Ovary (tissue), 3 donors: ENCODE measurements around the gene YAE1.

Source experiments
- EP300 ChIP-seq: sonication (generic); formaldehyde crosslinking; IDR thresholded peaks from one replicate; pipeline ENCODE4 v1.6.1; 2017; ENCODE audit warnings: antibody characterized with exemption
- POLR2A ChIP-seq: fragments of 450-650 bp; IDR thresholded peaks from one replicate; pipeline ENCODE4 v1.6.1; 2017; ENCODE audit warnings: antibody characterized with exemption, mild to moderate bottlenecking, moderate library complexity
- TF ChIP-seq, protein P1 (sequence below), 3 donors: fragments of 450-650 bp in 2 of 3; fragments of 200-600 bp in 1 of 3; IDR thresholded peaks; one replicate each; pipeline versions ENCODE4 v1.5.1 to v1.8.0; 2016 to 2022; ENCODE audit warnings: antibody characterized with exemption in 3 of 3, mild to moderate bottlenecking in 1 of 3
- donor health status: DM: no; HTN: no; CAD: no.

DNA sequence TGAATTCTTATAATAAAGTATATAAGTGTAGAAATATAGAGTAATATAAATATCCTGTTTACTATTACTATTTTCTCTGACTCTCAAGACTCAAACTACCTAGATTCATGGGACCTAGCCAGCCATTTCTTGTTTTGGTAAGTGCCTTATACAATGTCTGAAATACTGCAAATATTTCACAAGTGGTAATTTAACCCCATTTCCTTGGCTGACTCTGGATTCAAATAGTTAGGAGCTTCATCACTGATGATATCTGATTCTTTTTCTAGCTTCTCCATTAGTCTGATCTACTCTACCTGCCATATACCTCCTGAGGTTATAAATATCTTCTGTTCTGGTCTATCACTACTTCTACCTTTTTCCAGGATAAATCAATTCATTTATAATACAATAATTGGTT lies 50.8 kb downstream of the YAE1 start:
- TF ChIP-seq, protein P1, sequence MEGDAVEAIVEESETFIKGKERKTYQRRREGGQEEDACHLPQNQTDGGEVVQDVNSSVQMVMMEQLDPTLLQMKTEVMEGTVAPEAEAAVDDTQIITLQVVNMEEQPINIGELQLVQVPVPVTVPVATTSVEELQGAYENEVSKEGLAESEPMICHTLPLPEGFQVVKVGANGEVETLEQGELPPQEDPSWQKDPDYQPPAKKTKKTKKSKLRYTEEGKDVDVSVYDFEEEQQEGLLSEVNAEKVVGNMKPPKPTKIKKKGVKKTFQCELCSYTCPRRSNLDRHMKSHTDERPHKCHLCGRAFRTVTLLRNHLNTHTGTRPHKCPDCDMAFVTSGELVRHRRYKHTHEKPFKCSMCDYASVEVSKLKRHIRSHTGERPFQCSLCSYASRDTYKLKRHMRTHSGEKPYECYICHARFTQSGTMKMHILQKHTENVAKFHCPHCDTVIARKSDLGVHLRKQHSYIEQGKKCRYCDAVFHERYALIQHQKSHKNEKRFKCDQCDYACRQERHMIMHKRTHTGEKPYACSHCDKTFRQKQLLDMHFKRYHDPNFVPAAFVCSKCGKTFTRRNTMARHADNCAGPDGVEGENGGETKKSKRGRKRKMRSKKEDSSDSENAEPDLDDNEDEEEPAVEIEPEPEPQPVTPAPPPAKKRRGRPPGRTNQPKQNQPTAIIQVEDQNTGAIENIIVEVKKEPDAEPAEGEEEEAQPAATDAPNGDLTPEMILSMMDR (IDR thresholded peaks at IDR 0.05): no peak
- TF ChIP-seq EP300 (no peak), POLR2A (no peak)
